IPS-18c (cell line): Measurements from ENCODE around the gene PKP3.
A peak's percentile ranks its signal among the peaks of the same experiment; 100 is the strongest.
"Not testable (repeated sequence)": the region's sequence is repeated elsewhere in the genome, so short reads cannot be mapped to it uniquely, and the experiment has no call there.

Experiments used
- H3K4me3 ChIP-seq: 2 replicates; pipeline ENCODE4 v1.7.0; 2013; ENCODE audit warnings: low read depth, mild to moderate bottlenecking, low read length, moderate library complexity; ENCODE audit not compliant: insufficient read depth
- H3K9me3 ChIP-seq: one replicate; pipeline ENCODE4 v1.6.1; 2013; ENCODE audit warnings: mild to moderate bottlenecking, low read length, moderate library complexity; ENCODE audit not compliant: control insufficient read depth, insufficient read depth

PKP3 gene

DNA sequence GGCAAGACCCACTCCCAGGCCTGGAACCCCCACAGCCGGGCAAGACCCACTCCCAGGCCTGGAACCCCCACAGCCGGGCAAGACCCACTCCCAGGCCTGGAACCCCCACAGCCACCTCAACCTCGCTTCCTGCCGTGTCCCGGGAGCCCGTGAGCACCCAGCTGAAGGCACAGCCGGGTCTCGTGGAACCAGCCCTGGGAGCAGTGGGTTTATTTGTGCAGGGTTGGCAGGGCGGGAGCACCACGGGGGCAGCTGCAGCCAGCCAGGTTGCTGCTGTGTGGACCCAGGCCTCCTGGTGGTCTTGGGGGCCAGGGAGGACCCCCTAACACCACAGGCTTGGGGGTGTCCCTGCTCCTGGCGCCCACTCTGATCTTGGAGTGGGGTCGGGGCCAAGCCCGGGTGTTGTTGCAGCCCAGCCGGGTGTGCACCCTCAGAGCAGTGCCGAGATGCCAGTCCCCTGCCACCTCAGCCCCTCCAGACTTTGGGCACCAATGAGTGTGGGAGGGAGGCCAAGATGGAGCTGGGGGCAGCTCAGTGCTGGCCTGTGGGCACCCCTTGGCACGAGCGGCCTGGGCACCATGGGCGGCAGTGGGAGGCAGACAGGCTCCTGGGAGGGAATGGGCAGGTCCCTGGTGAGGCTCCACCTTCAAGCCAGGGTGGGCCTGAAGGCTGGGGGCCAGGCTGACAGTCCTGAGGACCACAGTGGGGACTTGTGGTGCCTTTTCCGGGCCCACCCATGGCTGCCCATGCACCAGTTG is 8.2 kb upstream of the PKP3 start:
- Histone ChIP-seq H3K4me3 (no peak overlapping the region), H3K9me3 (peaks cover 4% of the 10 kb centered on the region)

GRCh38 chr11:386483-386882 is 7.5 kb upstream of the PKP3 start:
- Histone ChIP-seq H3K4me3 (no peak overlapping the region), H3K9me3 (peaks cover 4% of the 10 kb centered on the region)

- H3K9me3 ChIP-seq = peaks cover 4% of the 10 kb centered on the region
- H3K4me3 ChIP-seq = no peak overlapping the region
Measured at GRCh38 chr11:387193-387793, 6.7 kb upstream of the PKP3 start.

- not testable (repeated sequence) for H3K4me3 ChIP-seq, H3K9me3 ChIP-seq
Measured at GRCh38 chr11:389369-389768, 4.6 kb upstream of the PKP3 start.

GRCh38 chr11:390175-390574 is 3.8 kb upstream of the PKP3 start:
- H3K9me3 ChIP-seq = peaks cover 2% of the 10 kb centered on the region
- no peak overlapping the region for H3K4me3 ChIP-seq

DNA sequence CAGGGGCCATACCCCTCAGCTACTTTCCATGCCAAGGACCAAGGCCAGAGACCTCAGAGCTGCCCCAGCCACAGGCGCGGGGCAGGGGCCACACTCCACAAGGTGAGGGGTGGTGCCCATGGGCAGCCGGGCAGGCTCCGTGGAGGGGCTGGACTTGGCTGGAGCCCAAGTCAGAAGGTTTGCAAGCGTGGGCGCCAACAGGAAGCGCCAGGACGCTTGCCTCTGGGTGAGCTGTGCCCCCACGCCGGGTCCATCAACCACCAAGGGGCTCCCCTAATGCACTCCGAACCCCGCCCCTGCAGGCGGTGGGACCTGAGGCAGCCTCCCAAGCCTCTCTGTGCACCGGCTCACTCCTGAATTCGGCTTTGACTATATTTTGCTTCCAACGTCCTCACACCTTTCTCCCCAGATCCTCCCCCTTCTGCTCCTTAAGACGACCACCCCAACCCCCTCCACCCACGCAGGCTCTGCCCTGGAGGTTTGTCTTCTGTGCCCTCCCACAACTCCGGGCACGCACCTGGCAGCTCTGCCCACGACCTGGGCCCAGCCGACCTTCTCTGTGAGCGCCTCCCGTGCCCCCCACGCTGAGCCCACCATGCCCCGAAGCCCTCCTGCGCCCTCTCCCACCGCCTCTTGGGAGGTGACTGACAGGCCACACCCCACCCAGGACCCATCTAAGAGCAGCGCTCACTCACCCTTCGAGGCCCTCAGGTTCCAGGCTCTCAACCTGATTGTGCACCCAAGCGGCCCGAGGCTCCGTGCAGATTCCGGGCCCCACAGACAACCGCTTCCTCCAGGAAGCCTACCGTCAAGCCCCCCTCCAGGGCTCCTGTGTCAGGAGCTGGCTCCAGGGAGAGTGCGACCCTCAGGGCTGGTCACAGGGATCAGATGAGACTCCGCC is 2.6 kb upstream of the PKP3 start:
- H3K4me3 ChIP-seq = no peak overlapping the region

GRCh38 chr11:392102-392777 is 1.8 kb upstream of the PKP3 start:
- Histone ChIP-seq H3K9me3 (no peaks in the 10 kb centered on the region), H3K4me3 (no peak overlapping the region)

More for the DNA sequence above, 2.6 kb upstream of the PKP3 start:
- H3K9me3 ChIP-seq = no peaks in the 10 kb centered on the region

DNA sequence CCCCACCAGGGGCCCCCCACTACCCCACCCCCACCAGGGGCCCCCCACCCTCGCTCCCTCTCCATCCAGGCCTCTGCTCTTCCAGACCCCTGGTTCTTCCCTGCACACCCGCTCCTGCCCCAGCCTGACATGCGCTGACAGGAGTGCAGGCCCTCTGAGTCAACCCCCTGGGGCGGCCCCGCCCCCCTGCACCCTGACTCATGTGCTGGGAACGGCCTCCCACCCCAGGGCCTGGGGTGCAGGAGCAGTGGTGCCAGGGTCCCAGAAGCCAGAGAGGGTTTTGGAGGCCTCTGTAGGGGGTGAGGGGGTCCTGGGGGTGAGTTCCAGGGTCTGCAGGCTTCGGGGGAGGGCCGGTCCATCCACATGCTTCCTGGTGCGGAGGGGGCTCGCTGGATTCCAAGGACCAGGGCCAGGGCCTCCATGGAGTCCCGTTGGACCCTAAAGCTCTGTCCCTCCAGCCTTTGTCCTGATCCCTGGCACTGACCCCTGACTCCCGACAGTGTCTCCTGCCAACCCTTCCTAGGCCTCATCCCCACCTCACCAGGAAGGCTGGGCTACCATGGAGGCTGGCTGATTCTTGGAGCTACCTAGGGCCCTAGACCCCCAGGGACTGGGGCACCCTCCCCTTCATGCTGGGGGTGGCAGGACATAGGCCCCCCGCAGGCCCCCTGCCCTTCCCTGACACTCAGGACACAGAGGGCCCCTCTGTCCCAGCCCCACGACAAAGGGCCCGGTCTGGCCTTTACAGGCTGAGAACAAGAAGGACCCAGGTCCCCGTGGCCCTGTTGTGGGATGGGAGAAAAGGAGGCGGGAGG is 583 bp upstream of the PKP3 start:
- Histone ChIP-seq H3K4me3 (no peak overlapping the region), H3K9me3 (no peaks in the 10 kb centered on the region)

- Histone ChIP-seq H3K4me3 (peak overlapping the region; percentile 31), H3K9me3 (no peaks in the 10 kb centered on the region)
Measured at GRCh38 chr11:394858-395655, 1.0 kb downstream of the PKP3 start.

DNA sequence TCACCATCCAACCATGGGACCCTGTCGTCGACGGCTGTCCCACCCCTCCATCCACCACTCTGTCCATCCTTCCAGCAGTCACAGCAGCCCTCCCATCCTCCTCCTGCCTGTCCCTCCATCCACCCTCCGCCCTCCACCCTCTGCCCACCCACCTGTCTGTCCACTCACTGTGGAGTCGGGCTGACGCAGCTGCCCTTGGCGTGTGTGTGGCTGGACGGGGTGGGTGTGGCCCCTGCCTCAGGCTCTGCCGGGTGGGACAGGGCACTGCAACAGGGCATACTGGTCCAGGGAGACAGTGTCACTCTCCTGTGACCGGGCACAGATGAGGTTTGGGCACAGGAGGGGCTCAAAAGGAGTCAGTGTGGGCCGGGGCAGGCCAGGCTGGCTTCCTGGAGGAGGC is 1.9 kb downstream of the PKP3 start:
- Histone ChIP-seq H3K9me3 (peaks cover 3% of the 10 kb centered on the region), H3K4me3 (no peak overlapping the region)

DNA sequence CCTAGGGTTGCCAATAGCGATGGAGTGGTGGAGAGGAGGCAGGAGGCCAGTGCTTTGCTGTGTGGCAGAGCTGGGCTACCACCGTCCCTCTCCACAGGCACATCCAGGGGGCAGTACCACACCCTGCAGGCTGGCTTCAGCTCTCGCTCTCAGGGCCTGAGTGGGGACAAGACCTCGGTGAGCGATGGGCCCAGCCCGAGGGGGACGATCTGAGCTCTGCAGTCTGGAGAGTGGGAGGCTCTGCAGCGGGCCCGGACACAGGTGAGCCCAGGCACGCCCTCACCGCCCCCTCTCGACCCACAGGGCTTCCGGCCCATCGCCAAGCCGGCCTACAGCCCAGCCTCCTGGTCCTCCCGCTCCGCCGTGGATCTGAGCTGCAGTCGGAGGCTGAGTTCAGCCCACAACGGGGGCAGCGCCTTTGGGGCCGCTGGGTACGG is 2.5 kb downstream of the PKP3 start:
- Histone ChIP-seq H3K9me3 (peaks cover 3% of the 10 kb centered on the region), H3K4me3 (no peak overlapping the region)

- H3K9me3 ChIP-seq = peaks cover 3% of the 10 kb centered on the region
- H3K4me3 ChIP-seq = no peak overlapping the region
Measured at GRCh38 chr11:396948-397548, 3.0 kb downstream of the PKP3 start.

DNA sequence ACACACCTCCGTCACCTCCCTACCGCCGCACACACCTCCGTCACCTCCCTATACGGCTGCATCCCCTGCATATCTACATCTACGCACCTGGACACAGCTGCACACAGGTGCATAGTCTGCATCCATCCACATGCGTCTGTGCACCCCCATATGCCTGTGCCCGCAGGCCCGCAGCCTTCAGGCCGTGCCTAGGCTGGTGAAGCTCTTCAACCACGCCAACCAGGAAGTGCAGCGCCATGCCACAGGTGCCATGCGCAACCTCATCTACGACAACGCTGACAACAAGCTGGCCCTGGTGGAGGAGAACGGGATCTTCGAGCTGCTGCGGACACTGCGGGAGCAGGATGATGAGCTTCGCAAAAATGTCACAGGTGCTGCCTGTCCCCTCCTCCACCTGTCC is 4.8 kb downstream of the PKP3 start:
- H3K9me3 ChIP-seq = peaks cover 3% of the 10 kb centered on the region
- H3K4me3 ChIP-seq = no peak overlapping the region

- Histone ChIP-seq H3K4me3 (no peak overlapping the region), H3K9me3 (peaks cover 3% of the 10 kb centered on the region)
Measured at GRCh38 chr11:399731-400211, 5.8 kb downstream of the PKP3 start.

GRCh38 chr11:400241-400689 is 6.3 kb downstream of the PKP3 start:
- no peak overlapping the region for H3K4me3 ChIP-seq
- peaks cover 3% of the 10 kb centered on the region for H3K9me3 ChIP-seq
